SK-N-SH (cell line): ENCODE results near the gene ANKRD11. TPM values are rescaled to one million over a fixed set of nuclear protein-coding genes. Genes with fewer than 3 reads are reported as not detected.

Experiments used
- CTCF ChIA-PET: fragments of 300-600, 350-600 bp; formaldehyde crosslinking; extraction: SDS; loops from one replicate; lab custom pipeline; 2021; lab: Yijun Ruan, JAX
- POLR2A ChIA-PET: fragments of 350-600 bp; sonication (Branson Sonifier 250); formaldehyde crosslinking; extraction: SDS; loops from one replicate; lab custom pipeline; 2020; ENCODE audit warnings: antibody characterized with exemption, inconsistent platforms; lab: Yijun Ruan, JAX
- DNase-seq: peaks from one replicate; pipeline ENCODE4 v3.0.0; 2012
- H2AFZ ChIP-seq: fragments of 200-600 bp; sonication (generic); 2 replicates; pipeline ENCODE4 v1.8.1; 2016; ENCODE audit warnings: antibody characterized with exemption, mild to moderate bottlenecking, low read depth
- H3F3A ChIP-seq: fragments of 200-600 bp; sonication (generic); replicated peaks from 2 replicates; pipeline ENCODE3; 2016; ENCODE audit warnings: antibody characterized with exemption, mild to moderate bottlenecking; ENCODE audit not compliant: insufficient read depth
- H3K27ac ChIP-seq, 2 experiments: fragments of 200-500 bp in 1 of 2; fragments of 200-600 bp in 1 of 2; sonication (Bioruptor generic) in 1 of 2; sonication (generic), shearing (Covaris generic) in 1 of 2; 2 replicates each; pipeline versions ENCODE4 v1.5.1 to v1.6.1; 2014 to 2016; ENCODE audit warnings: low read depth in 2 of 2, inconsistent platforms in 1 of 2, low read length in 1 of 2, mild to moderate bottlenecking in 1 of 2, mixed read lengths in 1 of 2
- H3K27me3 ChIP-seq: fragments of 200-600 bp; sonication (generic), shearing (Covaris generic); 2 replicates; pipeline ENCODE4 v1.6.1; 2016; ENCODE audit warnings: mixed run types; ENCODE audit not compliant: insufficient read depth
- H3K36me3 ChIP-seq, 2 experiments: fragments of 200-500 bp in 1 of 2; fragments of 200-600 bp in 1 of 2; sonication (Bioruptor generic) in 1 of 2; sonication (generic) in 1 of 2; replicated peaks in 1 of 2; 2 replicates each; pipeline versions ENCODE3 to v1.5.1; 2014 to 2016; ENCODE audit warnings: low read length in 1 of 2, mild to moderate bottlenecking in 1 of 2; ENCODE audit not compliant: insufficient read depth in 2 of 2, control insufficient read depth in 1 of 2
- H3K4me1 ChIP-seq, 2 experiments: fragments of 200-500 bp in 1 of 2; fragments of 200-600 bp in 1 of 2; sonication (Bioruptor generic) in 1 of 2; sonication (generic), shearing (Covaris generic) in 1 of 2; 2 replicates each; pipeline versions ENCODE4 v1.5.1 to v1.6.1; 2014 to 2016; ENCODE audit warnings: low read depth in 1 of 2, low read length in 1 of 2, mixed run types in 1 of 2; ENCODE audit not compliant: insufficient read depth in 2 of 2, control insufficient read depth in 1 of 2
- H3K4me2 ChIP-seq: fragments of 200-600 bp; sonication (generic), shearing (Covaris generic); 2 replicates; pipeline ENCODE4 v1.6.1; 2017; ENCODE audit warnings: mixed run types
- H3K4me3 ChIP-seq, 2 experiments: fragments of 200-500 bp in 1 of 2; fragments of 200-600 bp in 1 of 2; sonication (Bioruptor generic) in 1 of 2; sonication (generic), shearing (Covaris generic) in 1 of 2; 2 replicates each; pipeline versions ENCODE4 v1.5.1 to v1.8.1; 2014 to 2016; ENCODE audit warnings: low read depth in 2 of 2, inconsistent platforms in 1 of 2, low read length in 1 of 2, mild to moderate bottlenecking in 1 of 2, mixed read lengths in 1 of 2, moderate library complexity in 1 of 2
- H3K79me2 ChIP-seq: fragments of 200-600 bp; sonication (generic); 2 replicates; pipeline ENCODE4 v1.8.1; 2017; ENCODE audit warnings: mild to moderate bottlenecking; ENCODE audit not compliant: insufficient read depth
- H3K9ac ChIP-seq: fragments of 200-600 bp; sonication (generic); 2 replicates; pipeline ENCODE4 v1.6.1; 2017; ENCODE audit warnings: mixed run types
- H3K9me2 ChIP-seq: fragments of 200-600 bp; sonication (generic); 2 replicates; pipeline ENCODE4 v1.6.1; 2017; ENCODE audit warnings: mixed run types
- H3K9me3 ChIP-seq: fragments of 200-600 bp; sonication (generic); 2 replicates; pipeline ENCODE4 v1.6.1; 2017; ENCODE audit warnings: mixed run types, mild to moderate bottlenecking, moderate library complexity
- H4K20me1 ChIP-seq: fragments of 200-600 bp; sonication (generic); 2 replicates; pipeline ENCODE4 v1.6.1; 2017; ENCODE audit warnings: mild to moderate bottlenecking, mixed run types; ENCODE audit not compliant: insufficient read depth
- CTCF ChIP-seq: fragments of 200-600 bp; sonication (generic); IDR thresholded peaks from 2 replicates; pipeline ENCODE4 v1.6.1; 2017; ENCODE audit warnings: antibody characterized with exemption, mild to moderate bottlenecking, moderate library complexity
- ELF1 ChIP-seq: IDR thresholded peaks from 2 replicates; pipeline ENCODE4 v1.4.0; 2012
- EP300 ChIP-seq, 2 experiments: IDR thresholded peaks; 2 replicates each; pipeline versions ENCODE4 v1.4.0 to v1.6.1; 2012; ENCODE audit warnings: borderline replicate concordance in 1 of 2, low read depth in 1 of 2, low read length in 1 of 2
- EZH2phosphoT487 ChIP-seq: fragments of 200-600 bp; sonication (generic); IDR thresholded peaks from 2 replicates; pipeline ENCODE4 v1.6.1; 2017; ENCODE audit warnings: low read depth, mixed run types, mild to moderate bottlenecking, antibody characterized with exemption, moderate library complexity, borderline replicate concordance
- FOSL2 ChIP-seq: IDR thresholded peaks from 2 replicates; pipeline ENCODE4 v1.4.0; 2012; ENCODE audit warnings: low read depth, mild to moderate bottlenecking, moderate library complexity, borderline replicate concordance
- FOXJ3 ChIP-seq: sonication (generic); formaldehyde crosslinking; IDR thresholded peaks from 2 replicates; pipeline ENCODE4 v1.5.1; 2020; ENCODE audit warnings: mild to moderate bottlenecking, missing genetic modification reagents
- IRF3 ChIP-seq: fragments of 150-350 bp; IDR thresholded peaks from 2 replicates; pipeline ENCODE4 v1.6.1; 2016; ENCODE audit warnings: mild to moderate bottlenecking, low read depth, low read length
- MEF2A ChIP-seq: IDR thresholded peaks from 2 replicates; pipeline ENCODE4 v1.4.0; 2012; ENCODE audit warnings: low read depth, borderline replicate concordance
- NFIC ChIP-seq: IDR thresholded peaks from 2 replicates; pipeline ENCODE4 v1.4.0; 2012; ENCODE audit warnings: borderline replicate concordance
- NRF1 ChIP-seq: IDR thresholded peaks from 2 replicates; pipeline ENCODE4 v1.6.1; 2012; ENCODE audit warnings: low read depth, mild to moderate bottlenecking, low read length
- POLR2AphosphoS5 ChIP-seq: IDR thresholded peaks from 2 replicates; pipeline ENCODE4 v1.6.1; 2012; ENCODE audit warnings: low read depth, low read length
- RAD21 ChIP-seq: IDR thresholded peaks from 2 replicates; pipeline ENCODE4 v1.6.1; 2012; ENCODE audit warnings: mild to moderate bottlenecking, low read length
- RCOR1 ChIP-seq: fragments of 150-350 bp; IDR thresholded peaks from 2 replicates; pipeline ENCODE4 v1.6.1; 2017; ENCODE audit warnings: antibody characterized with exemption, low read length
- REST ChIP-seq: IDR thresholded peaks from 2 replicates; pipeline ENCODE4 v1.6.1; 2012; ENCODE audit warnings: mild to moderate bottlenecking, low read depth, low read length, moderate library complexity
- RXRA ChIP-seq: IDR thresholded peaks from 2 replicates; pipeline ENCODE4 v1.4.0; 2012; ENCODE audit warnings: low read depth, mild to moderate bottlenecking, borderline replicate concordance
- TEAD4 ChIP-seq: IDR thresholded peaks from 2 replicates; pipeline ENCODE4 v1.4.0; 2012; ENCODE audit warnings: mild to moderate bottlenecking, borderline replicate concordance; ENCODE audit not compliant: insufficient read depth
- ZBTB33 ChIP-seq: IDR thresholded peaks from 2 replicates; pipeline ENCODE4 v1.4.0; 2012; ENCODE audit warnings: low read depth, borderline replicate concordance
- WGBS: methylation state at CpG from one replicate; pipeline ENCODE4 v1.1.6; 2017; ENCODE audit warnings: low lambda C conversion rate; 5-methylcytosine and 5-hydroxymethylcytosine counted together
- polyA plus RNA-seq, 3 experiments: library from polyadenylated mRNA; depleted of rRNA; stranded (reverse); fragments of >200 nt; gene quantifications; 2 replicates each; pipeline ENCODE4 v1.2.3, GENCODE V29; 2012

The ANKRD11 gene
- polyA plus RNA-seq, 1 of the 3 experiments (the other 2 are of a cell fraction) = 50.2 TPM

GRCh38 chr16:89370601-89371000 lies 119.8 kb downstream of the ANKRD11 start (continued):
- no peak for TF ChIP-seq REST
- no peak for TF ChIP-seq NFIC
- no peak for TF ChIP-seq FOXJ3 (CRISPR knock-in tag)
- no peak for TF ChIP-seq EP300 (IDR thresholded peaks at IDR 0.05; ENCODE audit: borderline replicate concordance in 1 of 2, low read depth in 1 of 2, low read length in 1 of 2)
- TF ChIP-seq FOSL2 = no peak
- TF ChIP-seq POLR2AphosphoS5 = no peak
- TF ChIP-seq MEF2A = no peak
- TF ChIP-seq RAD21 = no peak
- no peak for TF ChIP-seq IRF3

- Histone ChIP-seq H3K36me3 (peaks cover 0 to 7% of the 10 kb centered on the region in 2 experiments), H3K4me1 (peaks cover 23 to 44% of the 10 kb centered on the region in 2 experiments), H3K9ac (no peak overlapping the region), H3F3A (peaks cover 11% of the 10 kb centered on the region), H3K27ac (no peak overlapping the region), H3K9me3 (no peaks in the 10 kb centered on the region), H4K20me1 (peaks cover 99% of the 10 kb centered on the region), H3K79me2 (peaks cover 100% of the 10 kb centered on the region), H2AFZ (no peak overlapping the region), H3K4me2 (no peak overlapping the region; the same call in 1 of the 2 replicates), H3K4me3 (no peak overlapping the region), H3K27me3 (no peaks in the 10 kb centered on the region), H3K9me2 (no peaks in the 10 kb centered on the region)
- POLR2A ChIA-PET = no interaction called here
- TF ChIP-seq ELF1 (no peak), CTCF (no peak), ZBTB33 (no peak), RCOR1 (no peak), FOSL2 (no peak), REST (no peak), NRF1 (no peak), EZH2phosphoT487 (no peak), RXRA (no peak), TEAD4 (no peak)
- WGBS = 80% methylated on average over 4 of the region's 5 CpGs
- CTCF ChIA-PET = no interaction called here
- no peak for DNase-seq
These were observed 120.3 kb downstream of the ANKRD11 start for GRCh38 chr16:89370081-89370511.
